Ascending aorta (tissue), 2 donors: ENCODE results near the gene CACNA2D2. TPM values are rescaled to one million over a fixed set of nuclear protein-coding genes. Genes with fewer than 3 reads are reported as not detected.

Experiments
- DNase-seq, 2 donors: peaks; one replicate each; pipeline ENCODE4 v3.0.0-alpha.2; 2019; ENCODE audit warnings: low spot score in 2 of 2
- H3K27ac ChIP-seq, 2 donors: fragments of 200-600 bp; sonication (generic); one replicate each; pipeline ENCODE4 v1.5.1; 2016 to 2017; ENCODE audit warnings: mild to moderate bottlenecking in 1 of 2
- H3K27me3 ChIP-seq: fragments of 200-600 bp; sonication (generic); one replicate; pipeline ENCODE4 v1.5.1; 2017
- H3K36me3 ChIP-seq, 2 donors: fragments of 200-600 bp; sonication (generic); one replicate each; pipeline ENCODE4 v1.5.1; 2016
- H3K4me1 ChIP-seq, 2 donors: fragments of 200-600 bp; sonication (generic); one replicate each; pipeline ENCODE4 v1.5.1; 2016 to 2017; ENCODE audit warnings: mild to moderate bottlenecking in 1 of 2
- H3K4me3 ChIP-seq, 2 donors: fragments of 200-600 bp; sonication (generic); one replicate each; pipeline ENCODE4 v1.5.1; 2016 to 2017; ENCODE audit warnings: mild to moderate bottlenecking in 1 of 2
- H3K9me3 ChIP-seq, 2 donors: fragments of 200-600 bp; sonication (generic); one replicate each; pipeline ENCODE4 v1.5.1; 2016
- intact Hi-C: fragments of 100-400 bp; cut with DNase I; formaldehyde crosslinking; loops from one replicate; pipeline ENCODE4 v1.15.1; 2023
- total RNA-seq: library from RNA; depleted of rRNA; stranded (reverse); fragments of >200 nt; gene quantifications from one replicate; pipeline ENCODE4 v1.1.0, GENCODE V29; 2016
- TF ChIP-seq, protein P1 (sequence below), 3 experiments: fragments of 200-600 bp in 2 of 3; fragments of 450-650 bp in 1 of 3; sonication (generic) in 2 of 3; IDR thresholded peaks; one replicate each; pipeline ENCODE4 v1.5.1; 2016 to 2019; ENCODE audit warnings: antibody characterized with exemption in 3 of 3, mild to moderate bottlenecking in 1 of 3, moderate library complexity in 1 of 3

The CACNA2D2 gene
- 0.85 TPM for total RNA-seq

DNA sequence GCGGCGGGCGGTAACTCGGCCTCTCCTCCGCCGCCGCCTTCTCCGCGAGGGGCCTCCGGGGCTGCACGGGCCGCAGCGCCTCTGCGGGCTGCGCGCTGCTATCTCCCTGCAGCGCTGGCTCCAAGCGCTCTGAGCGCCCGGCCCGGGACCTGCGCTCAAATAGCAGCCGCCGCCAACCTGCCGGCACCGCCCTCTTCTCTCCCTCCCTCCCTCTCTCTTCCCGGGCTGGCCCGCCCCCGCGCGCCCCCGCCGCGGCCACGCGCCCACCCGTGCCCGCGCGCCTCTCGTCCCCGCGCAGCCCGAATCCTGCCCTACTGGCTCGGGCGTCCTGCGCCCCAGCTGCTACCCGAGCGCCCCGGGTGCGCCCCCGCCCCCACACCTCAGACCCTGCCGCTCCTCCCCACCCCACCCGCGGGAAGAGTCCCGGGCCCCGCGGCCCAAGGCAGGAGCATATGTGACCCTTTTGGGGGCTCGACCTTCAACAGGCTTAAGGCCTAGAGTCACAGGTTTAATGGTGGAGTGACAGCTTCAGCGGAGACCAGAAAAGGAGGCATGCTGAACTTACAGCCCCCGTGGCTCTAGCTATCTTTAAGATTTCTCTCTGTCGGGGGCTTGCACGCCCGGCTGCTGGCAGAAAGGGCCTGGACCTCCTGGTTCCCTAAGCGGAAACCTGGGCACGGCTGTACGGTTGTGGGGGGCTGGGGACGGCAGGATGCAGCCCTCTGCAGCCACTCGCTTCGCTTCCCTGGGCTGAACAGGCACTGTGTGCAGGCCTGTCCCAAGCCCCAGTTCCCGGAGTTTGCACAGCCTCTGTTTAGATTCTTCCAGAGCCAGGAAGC is at the start of gene CACNA2D2:
CACNA2D2 (minus strand) TSS at position 131 of the 839 bp plus-strand sequence. CDS start 211 bp downstream, outside the sequence.
- TF ChIP-seq, protein P1, sequence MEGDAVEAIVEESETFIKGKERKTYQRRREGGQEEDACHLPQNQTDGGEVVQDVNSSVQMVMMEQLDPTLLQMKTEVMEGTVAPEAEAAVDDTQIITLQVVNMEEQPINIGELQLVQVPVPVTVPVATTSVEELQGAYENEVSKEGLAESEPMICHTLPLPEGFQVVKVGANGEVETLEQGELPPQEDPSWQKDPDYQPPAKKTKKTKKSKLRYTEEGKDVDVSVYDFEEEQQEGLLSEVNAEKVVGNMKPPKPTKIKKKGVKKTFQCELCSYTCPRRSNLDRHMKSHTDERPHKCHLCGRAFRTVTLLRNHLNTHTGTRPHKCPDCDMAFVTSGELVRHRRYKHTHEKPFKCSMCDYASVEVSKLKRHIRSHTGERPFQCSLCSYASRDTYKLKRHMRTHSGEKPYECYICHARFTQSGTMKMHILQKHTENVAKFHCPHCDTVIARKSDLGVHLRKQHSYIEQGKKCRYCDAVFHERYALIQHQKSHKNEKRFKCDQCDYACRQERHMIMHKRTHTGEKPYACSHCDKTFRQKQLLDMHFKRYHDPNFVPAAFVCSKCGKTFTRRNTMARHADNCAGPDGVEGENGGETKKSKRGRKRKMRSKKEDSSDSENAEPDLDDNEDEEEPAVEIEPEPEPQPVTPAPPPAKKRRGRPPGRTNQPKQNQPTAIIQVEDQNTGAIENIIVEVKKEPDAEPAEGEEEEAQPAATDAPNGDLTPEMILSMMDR (IDR thresholded peaks at IDR 0.05): no peak
- intact Hi-C loops: loop anchor here (2.0 kb wide), 1 partner anchor 139 kb away; no protein-coding TSS in a partner anchor
- DNase-seq: peak in 1 of 2 donors; percentile 66
- Histone ChIP-seq H3K4me1 (peaks cover 0 to 2% of the 10 kb centered on the region in 2 donors), H3K4me3 (peak within 1 kb of the TSS; percentile 80 to 81), H3K27me3 (no peaks in the 10 kb centered on the region), H3K27ac (peak within 1 kb of the TSS in 1 of 2 donors; percentile 44), H3K36me3 (no peaks in the 10 kb centered on the region), H3K9me3 (no peaks in the 10 kb centered on the region)

DNA sequence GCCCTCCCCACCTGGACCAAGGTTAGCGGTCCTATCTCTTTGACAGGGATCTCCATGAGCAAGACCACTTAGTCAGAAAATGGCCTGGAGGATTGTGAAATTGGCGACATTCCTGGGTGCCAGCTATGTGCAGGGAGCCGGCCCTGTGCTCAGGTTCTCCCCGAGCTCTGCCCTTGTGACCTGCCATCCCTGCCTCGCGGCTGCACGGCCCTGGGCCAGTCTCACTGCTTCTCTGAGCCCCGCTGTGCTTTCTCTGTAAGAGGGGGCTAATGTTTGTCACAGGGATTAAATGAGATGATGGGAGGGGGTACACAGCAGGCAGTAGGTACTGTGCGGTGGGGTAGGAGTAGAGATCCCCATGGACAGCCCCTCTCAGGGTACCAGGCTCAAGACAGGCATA is 49.2 kb upstream of the CACNA2D2 start:
- TF ChIP-seq, protein P1 (IDR thresholded peaks at IDR 0.05): no peak
- intact Hi-C loops: no loop called here
- Histone ChIP-seq H3K27ac (no peak overlapping the region), H3K36me3 (no peaks in the 10 kb centered on the region), H3K4me3 (no peak overlapping the region), H3K4me1 (no peaks in the 10 kb centered on the region), H3K27me3 (no peaks in the 10 kb centered on the region), H3K9me3 (no peaks in the 10 kb centered on the region)
- no peak for DNase-seq

DNA sequence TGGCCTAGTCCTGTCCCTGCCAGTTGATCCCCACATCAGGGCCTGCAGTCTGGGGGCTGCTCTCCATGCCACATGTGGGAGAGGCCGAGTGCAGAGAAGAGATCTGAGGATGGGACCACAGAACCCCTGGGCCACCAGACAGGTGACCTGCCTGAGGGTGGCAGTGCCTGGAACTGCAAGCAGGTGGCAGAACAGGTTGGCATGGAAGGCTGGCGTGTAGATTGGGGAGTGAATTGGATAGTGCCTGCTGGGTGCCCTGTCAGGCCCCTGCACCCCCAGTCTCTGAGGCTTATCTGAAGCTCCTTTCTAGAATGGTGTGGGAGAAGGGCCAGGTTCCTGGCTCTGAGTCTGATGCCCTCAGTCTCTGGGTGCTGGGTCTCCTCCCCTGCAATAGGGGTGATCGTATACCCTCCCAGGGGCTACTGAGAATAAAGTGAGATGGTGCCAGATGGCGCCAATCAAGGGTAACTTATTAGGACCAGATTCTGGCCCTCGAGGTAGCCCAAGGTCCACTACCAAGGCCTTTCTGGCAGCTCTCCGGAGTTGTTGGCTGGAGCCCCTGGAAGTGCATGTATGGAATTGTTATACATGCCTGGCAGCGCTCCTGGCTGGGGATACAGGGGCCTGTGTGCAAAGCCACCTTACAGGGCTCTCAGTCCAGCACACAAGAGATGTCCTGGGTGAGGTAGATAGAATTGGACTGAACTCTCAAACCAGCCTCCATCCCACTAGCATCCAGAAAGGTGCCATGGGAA is 48.4 kb upstream of the CACNA2D2 start:
- no peaks in the 10 kb centered on the region for H3K4me1 ChIP-seq
- H3K4me3 ChIP-seq: no peak overlapping the region
- intact Hi-C loops: no loop called here
- no peaks in the 10 kb centered on the region for H3K27me3 ChIP-seq
- H3K9me3 ChIP-seq: no peaks in the 10 kb centered on the region
- no peak for DNase-seq
- H3K27ac ChIP-seq: no peak overlapping the region
- TF ChIP-seq, protein P1 (IDR thresholded peaks at IDR 0.05): no peak
- no peaks in the 10 kb centered on the region for H3K36me3 ChIP-seq

DNA sequence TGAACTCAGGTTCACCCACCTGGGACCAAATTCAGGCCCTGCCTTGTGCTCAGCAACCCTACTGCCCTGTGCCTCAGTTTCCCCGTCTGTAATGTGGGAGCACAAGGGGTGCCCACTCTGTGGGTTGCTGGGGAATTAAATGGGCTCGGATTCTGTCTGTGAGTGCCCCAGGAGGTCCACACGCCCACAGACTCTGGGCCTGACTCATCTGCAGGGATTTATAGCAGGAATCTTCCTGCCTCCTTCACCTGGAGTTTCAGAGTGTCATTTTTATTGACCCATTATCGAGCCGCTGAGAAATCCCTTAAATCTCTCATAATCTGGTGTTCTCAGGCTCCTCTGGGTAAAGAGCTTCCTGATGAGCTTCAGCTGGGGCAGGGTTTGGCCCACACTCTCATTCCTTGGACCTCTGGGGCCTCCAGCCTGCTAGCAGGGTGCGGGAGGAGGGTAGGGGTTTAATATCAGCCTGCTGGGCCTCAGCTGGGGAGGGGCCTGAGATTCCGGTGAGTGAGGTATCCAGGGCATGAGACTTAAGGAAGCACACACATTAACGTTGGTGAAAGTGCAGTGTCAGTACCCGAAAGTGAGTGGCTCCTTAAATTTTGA is 47.7 kb upstream of the CACNA2D2 start:
- TF ChIP-seq, protein P1 (IDR thresholded peaks at IDR 0.05): no peak
- Histone ChIP-seq H3K27ac (no peak overlapping the region), H3K4me3 (no peak overlapping the region), H3K36me3 (no peaks in the 10 kb centered on the region), H3K27me3 (no peaks in the 10 kb centered on the region), H3K4me1 (no peaks in the 10 kb centered on the region), H3K9me3 (no peaks in the 10 kb centered on the region)
- DNase-seq: no peak
- intact Hi-C loops: no loop called here

DNA sequence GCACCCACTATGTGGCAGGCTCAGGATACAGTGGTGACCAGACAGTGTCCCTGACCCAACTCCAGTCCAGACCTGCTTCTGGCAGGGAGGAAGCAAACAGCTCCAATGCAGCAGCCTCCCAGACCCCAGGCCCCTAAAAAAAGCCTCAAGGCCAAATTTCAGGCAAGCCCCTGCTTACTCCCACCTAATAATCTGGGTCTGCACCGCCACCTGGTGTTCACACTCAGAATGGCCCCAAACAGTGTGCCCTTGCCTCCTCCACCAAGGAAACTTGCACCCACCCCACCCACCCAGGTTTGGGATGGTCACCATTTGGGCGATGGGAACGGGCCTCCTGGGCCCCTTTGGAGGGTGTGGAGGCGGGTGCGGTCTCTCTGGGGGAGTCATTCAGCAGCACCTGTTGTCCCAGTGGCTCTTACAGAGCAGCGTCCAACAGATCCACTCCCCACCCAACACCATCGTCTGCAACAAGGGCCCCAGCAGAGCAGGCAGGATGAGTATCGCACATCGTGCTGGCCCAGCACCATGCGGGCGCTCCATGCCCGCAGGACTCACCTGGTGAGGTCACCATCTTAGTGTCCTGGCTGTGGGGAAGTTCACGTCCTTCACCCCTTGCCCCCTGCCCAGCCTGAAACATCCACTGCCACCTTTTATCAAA is 46.8 kb upstream of the CACNA2D2 start:
- H3K27me3 ChIP-seq: no peaks in the 10 kb centered on the region
- no peaks in the 10 kb centered on the region for H3K9me3 ChIP-seq
- H3K27ac ChIP-seq: no peak overlapping the region
- H3K4me3 ChIP-seq: no peak overlapping the region
- DNase-seq: no peak
- H3K36me3 ChIP-seq: no peaks in the 10 kb centered on the region
- TF ChIP-seq, protein P1 (IDR thresholded peaks at IDR 0.05): peak; percentile 51 to 78 (median 67)
- intact Hi-C loops: no loop called here
- no peaks in the 10 kb centered on the region for H3K4me1 ChIP-seq
